HepG2 (cell line): Measurements from ENCODE around the gene DDAH1. TPM values are rescaled to one million over a fixed set of nuclear protein-coding genes. Genes with fewer than 3 reads are reported as not detected.
A peak's percentile ranks its signal among the peaks of the same experiment; 100 is the strongest.

Source experiments
- AGO2 ChIP-seq: fragments of 200-400 bp; formaldehyde crosslinking; optimal IDR thresholded peaks from 2 replicates; pipeline ENCODE3; 2017; ENCODE audit warnings: mild to moderate bottlenecking, low read depth, low read length, moderate library complexity
- HNRNPUL1 ChIP-seq: fragments of 200-400 bp; formaldehyde crosslinking; IDR thresholded peaks from 2 replicates; pipeline ENCODE4 v1.6.1; 2017; ENCODE audit warnings: low read depth, mild to moderate bottlenecking, low read length, moderate library complexity
- LCORL ChIP-seq, 2 experiments: fragments of 450-650 bp in 1 of 2; sonication (generic) in 1 of 2; formaldehyde crosslinking in 1 of 2; IDR thresholded peaks; 2 replicates each; pipeline versions ENCODE4 v1.5.0 to v1.6.1; 2017 to 2020; ENCODE audit warnings: antibody characterized with exemption in 1 of 2, missing genetic modification reagents in 1 of 2
- MEF2D ChIP-seq: sonication (generic); formaldehyde crosslinking; IDR thresholded peaks from 2 replicates; pipeline ENCODE4 v1.5.1; 2020; ENCODE audit warnings: mild to moderate bottlenecking, missing genetic modification reagents
- MIXL1 ChIP-seq: IDR thresholded peaks from 2 replicates; pipeline ENCODE4 v1.6.1; 2016
- NFE2 ChIP-seq: sonication (generic); formaldehyde crosslinking; IDR thresholded peaks from 2 replicates; pipeline ENCODE4 v1.4.0; 2020; ENCODE audit warnings: missing genetic modification reagents
- NFE2L2 ChIP-seq: fragments of 150-350 bp; IDR thresholded peaks from 2 replicates; pipeline ENCODE4 v1.6.1; 2014; ENCODE audit warnings: low read length
- SMAD3 ChIP-seq: sonication (generic); formaldehyde crosslinking; IDR thresholded peaks from 2 replicates; pipeline ENCODE4 v1.4.0; 2020; ENCODE audit warnings: missing genetic modification reagents
- SP2 ChIP-seq: sonication (generic); formaldehyde crosslinking; IDR thresholded peaks from 2 replicates; pipeline ENCODE4 v1.5.1; 2020; ENCODE audit warnings: mild to moderate bottlenecking, missing genetic modification reagents
- TGIF2 ChIP-seq: IDR thresholded peaks from 2 replicates; pipeline ENCODE4 v1.6.1; 2016; ENCODE audit warnings: control low read depth, missing compliant biosample characterization
- ZFP1 ChIP-seq: IDR thresholded peaks from 2 replicates; pipeline ENCODE4 v1.6.1; 2016
- ZNF24 ChIP-seq: fragments of 450-650 bp; IDR thresholded peaks from 2 replicates; pipeline ENCODE4 v1.6.1; 2017; ENCODE audit warnings: antibody characterized with exemption, mild to moderate bottlenecking
- ZNF329 ChIP-seq: sonication (generic); formaldehyde crosslinking; IDR thresholded peaks from 2 replicates; pipeline ENCODE4 v1.9.0; 2021; ENCODE audit warnings: low read depth, mild to moderate bottlenecking, missing genetic modification reagents
- ZNF333 ChIP-seq: sonication (generic); formaldehyde crosslinking; IDR thresholded peaks from 2 replicates; pipeline ENCODE4 v1.4.0; 2020; ENCODE audit warnings: mild to moderate bottlenecking, missing genetic modification reagents, borderline replicate concordance
- ZNF430 ChIP-seq: sonication (generic); formaldehyde crosslinking; IDR thresholded peaks from 2 replicates; pipeline ENCODE4 v1.9.0; 2021; ENCODE audit warnings: mild to moderate bottlenecking, missing genetic modification reagents
- ZNF496 ChIP-seq: sonication (generic); formaldehyde crosslinking; IDR thresholded peaks from 2 replicates; pipeline ENCODE4 v1.8.1; 2023; ENCODE audit warnings: mild to moderate bottlenecking, moderate library complexity, missing genetic modification reagents; ENCODE audit not compliant: insufficient replicate concordance
- ZNF790 ChIP-seq: sonication (generic); formaldehyde crosslinking; IDR thresholded peaks from 2 replicates; pipeline ENCODE4 v1.8.0; 2022; ENCODE audit warnings: missing genetic modification reagents, mild to moderate bottlenecking, borderline replicate concordance
- polyA plus RNA-seq, 8 experiments: library from polyadenylated mRNA; depleted of rRNA in 3 of 8; stranded (reverse) in 7 of 8; unstranded in 1 of 8; fragments of >200 nt; fragmentation: Illumina TruSeq in 4 of 8; extraction: Trizol in 4 of 8; gene quantifications; 2 replicates each; pipeline versions ENCODE4 v1.2.1 to v1.2.3, GENCODE V29; 2011 to 2016; ENCODE audit warnings: low read depth in 4 of 8, missing spikeins in 1 of 8, mixed read lengths in 1 of 8; ENCODE audit not compliant: insufficient read depth in 1 of 8
- total RNA-seq, 5 experiments: library from RNA; depleted of rRNA; stranded (reverse); fragments of >200 nt; fragmentation: Illumina TruSeq; extraction: Trizol; gene quantifications; 2 replicates each; pipeline ENCODE4 v1.2.3, GENCODE V29; 2016; ENCODE audit warnings: low read depth in 1 of 5
- TF ChIP-seq, protein P1 (sequence below): sonication (generic); formaldehyde crosslinking; IDR thresholded peaks from 2 replicates; pipeline ENCODE4 v1.5.0; 2020; ENCODE audit warnings: missing genetic modification reagents, mild to moderate bottlenecking, borderline replicate concordance
- TF ChIP-seq, protein P2 (sequence below): conservative IDR thresholded peaks from 2 replicates; pipeline ENCODE4 v1.6.1; 2018; ENCODE audit warnings: missing genetic modification reagents
- TF ChIP-seq, protein P3 (sequence below): sonication (generic); formaldehyde crosslinking; IDR thresholded peaks from 2 replicates; pipeline ENCODE4 v1.4.0; 2020; ENCODE audit warnings: mild to moderate bottlenecking, missing genetic modification reagents
- TF ChIP-seq, protein P4 (sequence below): sonication (generic); formaldehyde crosslinking; IDR thresholded peaks from 2 replicates; pipeline ENCODE4 v1.8.0; 2022; ENCODE audit warnings: low read depth, missing genetic modification reagents
- TF ChIP-seq, protein P5 (sequence below): sonication (generic); formaldehyde crosslinking; IDR thresholded peaks from 2 replicates; pipeline ENCODE4 v1.5.0; 2020; ENCODE audit warnings: mild to moderate bottlenecking, missing genetic modification reagents

DDAH1 gene
- total and polyA plus RNA-seq, 2 of the 13 experiments (the other 11 are each of a cell fraction or from before 2014, with no cell fraction given) = 39.7 to 64.4 TPM

DNA sequence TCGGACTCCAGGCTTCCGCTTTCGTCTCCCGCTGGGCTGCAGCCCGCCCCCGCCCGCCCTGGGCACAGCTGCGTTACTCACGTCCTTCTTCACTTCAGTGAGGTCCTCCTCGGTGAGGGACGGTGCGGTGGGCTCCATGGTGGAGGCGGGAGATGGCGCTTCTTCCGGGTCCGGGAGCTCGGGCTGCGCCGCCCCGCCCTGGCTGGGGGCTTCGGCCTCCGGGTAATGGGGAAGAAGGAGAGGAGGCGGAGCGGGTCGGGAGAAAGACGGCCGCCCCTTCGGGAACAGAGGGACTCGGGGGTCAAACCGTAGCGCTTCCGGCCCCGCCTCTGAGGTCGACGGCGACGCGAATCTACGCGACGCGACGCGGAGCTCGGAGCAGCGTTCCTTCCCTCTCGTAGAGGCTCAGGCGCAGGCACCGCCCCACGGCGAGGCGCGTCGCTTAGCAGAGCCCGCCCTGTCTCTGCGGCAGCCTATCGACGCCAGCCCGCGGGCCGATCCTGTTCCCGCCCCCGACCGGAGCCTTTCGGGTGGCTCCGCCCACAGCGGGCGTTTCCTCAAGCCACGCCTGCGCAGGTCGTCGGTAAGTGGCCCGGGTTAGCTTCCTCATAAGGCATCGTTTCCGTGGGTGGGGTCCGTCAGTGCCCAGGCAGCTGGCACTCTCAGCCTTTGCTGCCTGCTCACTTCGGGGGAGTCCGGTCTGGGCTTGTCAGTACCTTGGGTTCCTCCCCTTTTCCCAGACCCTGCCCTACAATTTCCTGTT lies 188.6 kb downstream of the DDAH1 start, which contains the start of gene BCL10 (continued):
- TF ChIP-seq, protein P1, sequence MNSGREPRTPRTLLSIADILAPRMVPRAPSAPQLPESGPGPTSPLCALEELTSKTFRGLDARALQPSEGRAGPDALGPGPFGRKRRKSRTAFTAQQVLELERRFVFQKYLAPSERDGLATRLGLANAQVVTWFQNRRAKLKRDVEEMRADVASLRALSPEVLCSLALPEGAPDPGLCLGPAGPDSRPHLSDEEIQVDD = no peak
- TF ChIP-seq ZNF496 = no peak
- TF ChIP-seq ZNF430 (CRISPR knock-in tag) = peak; percentile 77; the same call in 1 of the 2 replicates
- TF ChIP-seq HNRNPUL1 = no peak
- peak; percentile 70; the same call in 1 of the 2 replicates for TF ChIP-seq ZFP1
- TF ChIP-seq ZNF333 (CRISPR knock-in tag) = no peak
- TF ChIP-seq, protein P2, sequence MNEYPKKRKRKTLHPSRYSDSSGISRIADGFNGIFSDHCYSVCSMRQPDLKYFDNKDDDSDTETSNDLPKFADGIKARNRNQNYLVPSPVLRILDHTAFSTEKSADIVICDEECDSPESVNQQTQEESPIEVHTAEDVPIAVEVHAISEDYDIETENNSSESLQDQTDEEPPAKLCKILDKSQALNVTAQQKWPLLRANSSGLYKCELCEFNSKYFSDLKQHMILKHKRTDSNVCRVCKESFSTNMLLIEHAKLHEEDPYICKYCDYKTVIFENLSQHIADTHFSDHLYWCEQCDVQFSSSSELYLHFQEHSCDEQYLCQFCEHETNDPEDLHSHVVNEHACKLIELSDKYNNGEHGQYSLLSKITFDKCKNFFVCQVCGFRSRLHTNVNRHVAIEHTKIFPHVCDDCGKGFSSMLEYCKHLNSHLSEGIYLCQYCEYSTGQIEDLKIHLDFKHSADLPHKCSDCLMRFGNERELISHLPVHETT (CRISPR knock-in tag) = peak; percentile 80
- TF ChIP-seq SP2 (CRISPR knock-in tag) = peak; percentile 86
- TF ChIP-seq MEF2D = peak; percentile 73
- no peak for TF ChIP-seq ZNF24
- TF ChIP-seq TGIF2 (CRISPR knock-in tag) = no peak; the same call in 1 of the 2 replicates
- no peak for TF ChIP-seq LCORL (IDR thresholded peaks at IDR 0.05)
- peak; percentile 21; the same call in 1 of the 2 replicates for TF ChIP-seq LCORL (CRISPR knock-in tag; IDR thresholded peaks at IDR 0.05)
- TF ChIP-seq, protein P3, sequence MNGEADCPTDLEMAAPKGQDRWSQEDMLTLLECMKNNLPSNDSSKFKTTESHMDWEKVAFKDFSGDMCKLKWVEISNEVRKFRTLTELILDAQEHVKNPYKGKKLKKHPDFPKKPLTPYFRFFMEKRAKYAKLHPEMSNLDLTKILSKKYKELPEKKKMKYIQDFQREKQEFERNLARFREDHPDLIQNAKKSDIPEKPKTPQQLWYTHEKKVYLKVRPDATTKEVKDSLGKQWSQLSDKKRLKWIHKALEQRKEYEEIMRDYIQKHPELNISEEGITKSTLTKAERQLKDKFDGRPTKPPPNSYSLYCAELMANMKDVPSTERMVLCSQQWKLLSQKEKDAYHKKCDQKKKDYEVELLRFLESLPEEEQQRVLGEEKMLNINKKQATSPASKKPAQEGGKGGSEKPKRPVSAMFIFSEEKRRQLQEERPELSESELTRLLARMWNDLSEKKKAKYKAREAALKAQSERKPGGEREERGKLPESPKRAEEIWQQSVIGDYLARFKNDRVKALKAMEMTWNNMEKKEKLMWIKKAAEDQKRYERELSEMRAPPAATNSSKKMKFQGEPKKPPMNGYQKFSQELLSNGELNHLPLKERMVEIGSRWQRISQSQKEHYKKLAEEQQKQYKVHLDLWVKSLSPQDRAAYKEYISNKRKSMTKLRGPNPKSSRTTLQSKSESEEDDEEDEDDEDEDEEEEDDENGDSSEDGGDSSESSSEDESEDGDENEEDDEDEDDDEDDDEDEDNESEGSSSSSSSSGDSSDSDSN = peak; percentile 92
- TF ChIP-seq, protein P4, sequence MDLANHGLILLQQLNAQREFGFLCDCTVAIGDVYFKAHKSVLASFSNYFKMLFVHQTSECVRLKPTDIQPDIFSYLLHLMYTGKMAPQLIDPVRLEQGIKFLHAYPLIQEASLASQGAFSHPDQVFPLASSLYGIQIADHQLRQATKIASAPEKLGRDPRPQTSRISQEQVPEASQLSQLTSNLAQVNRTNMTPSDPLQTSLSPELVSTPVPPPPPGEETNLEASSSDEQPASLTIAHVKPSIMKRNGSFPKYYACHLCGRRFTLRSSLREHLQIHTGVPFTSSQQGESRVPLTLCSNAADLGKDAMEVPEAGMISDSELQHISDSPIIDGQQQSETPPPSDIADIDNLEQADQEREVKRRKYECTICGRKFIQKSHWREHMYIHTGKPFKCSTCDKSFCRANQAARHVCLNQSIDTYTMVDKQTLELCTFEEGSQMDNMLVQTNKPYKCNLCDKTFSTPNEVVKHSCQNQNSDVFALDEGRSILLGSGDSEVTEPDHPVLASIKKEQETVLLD (CRISPR knock-in tag) = peak; percentile 54; the same call in 1 of the 2 replicates
- peak; percentile 66 for TF ChIP-seq AGO2
- no peak for TF ChIP-seq MIXL1 (CRISPR knock-in tag)
- no peak for TF ChIP-seq NFE2L2
- no peak for TF ChIP-seq ZNF329
- no peak for TF ChIP-seq NFE2 (CRISPR knock-in tag)
- TF ChIP-seq, protein P5, sequence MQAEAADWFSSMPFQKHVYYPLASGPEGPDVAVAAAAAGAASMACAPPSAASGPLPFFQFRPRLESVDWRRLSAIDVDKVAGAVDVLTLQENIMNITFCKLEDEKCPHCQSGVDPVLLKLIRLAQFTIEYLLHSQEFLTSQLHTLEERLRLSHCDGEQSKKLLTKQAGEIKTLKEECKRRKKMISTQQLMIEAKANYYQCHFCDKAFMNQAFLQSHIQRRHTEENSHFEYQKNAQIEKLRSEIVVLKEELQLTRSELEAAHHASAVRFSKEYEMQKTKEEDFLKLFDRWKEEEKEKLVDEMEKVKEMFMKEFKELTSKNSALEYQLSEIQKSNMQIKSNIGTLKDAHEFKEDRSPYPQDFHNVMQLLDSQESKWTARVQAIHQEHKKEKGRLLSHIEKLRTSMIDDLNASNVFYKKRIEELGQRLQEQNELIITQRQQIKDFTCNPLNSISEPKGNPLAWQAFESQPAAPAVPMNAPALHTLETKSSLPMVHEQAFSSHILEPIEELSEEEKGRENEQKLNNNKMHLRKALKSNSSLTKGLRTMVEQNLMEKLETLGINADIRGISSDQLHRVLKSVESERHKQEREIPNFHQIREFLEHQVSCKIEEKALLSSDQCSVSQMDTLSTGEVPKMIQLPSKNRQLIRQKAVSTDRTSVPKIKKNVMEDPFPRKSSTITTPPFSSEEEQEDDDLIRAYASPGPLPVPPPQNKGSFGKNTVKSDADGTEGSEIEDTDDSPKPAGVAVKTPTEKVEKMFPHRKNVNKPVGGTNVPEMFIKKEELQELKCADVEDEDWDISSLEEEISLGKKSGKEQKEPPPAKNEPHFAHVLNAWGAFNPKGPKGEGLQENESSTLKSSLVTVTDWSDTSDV (CRISPR knock-in tag) = no peak
- no peak for TF ChIP-seq SMAD3 (CRISPR knock-in tag)
- no peak for TF ChIP-seq ZNF790 (CRISPR knock-in tag)
